Measurements from ENCODE around the gene ANO6. TPM values are rescaled to one million over a fixed set of nuclear protein-coding genes. Genes with fewer than 3 reads are reported as not detected.

Gene ANO6
- total and polyA plus RNA-seq, 8 donors = 4.0 to 34.0 (median 17.7) TPM

DNA sequence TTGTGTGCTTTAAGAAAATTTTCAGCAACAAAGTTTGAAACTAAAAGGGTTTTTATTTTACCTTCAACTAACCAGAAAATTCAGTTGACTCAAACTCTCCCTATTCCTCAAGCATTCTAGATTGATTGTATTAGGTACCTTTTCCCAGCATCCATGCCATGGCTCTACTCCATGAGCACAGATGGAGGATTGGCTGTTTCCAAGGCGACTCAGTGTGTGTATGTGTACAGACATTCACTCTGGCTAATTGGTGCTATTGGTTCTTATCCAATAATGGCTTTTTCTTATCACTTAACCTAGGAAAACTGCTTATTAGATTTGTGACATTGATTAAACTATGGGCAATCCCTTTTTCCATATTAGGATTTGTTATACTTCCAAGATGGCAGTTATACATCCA, 202.6 kb downstream of the ANO6 start:
- DNase-seq (no peak), ATAC-seq (no peak), FAIRE-seq (no peak)
- intact Hi-C loops (cut with DNase I) = no loop called here
- no peaks in the 10 kb centered on the region for H3K27me3 ChIP-seq
- no peaks in the 10 kb centered on the region for H3K9me3 ChIP-seq
- TF ChIP-seq, protein P1, sequence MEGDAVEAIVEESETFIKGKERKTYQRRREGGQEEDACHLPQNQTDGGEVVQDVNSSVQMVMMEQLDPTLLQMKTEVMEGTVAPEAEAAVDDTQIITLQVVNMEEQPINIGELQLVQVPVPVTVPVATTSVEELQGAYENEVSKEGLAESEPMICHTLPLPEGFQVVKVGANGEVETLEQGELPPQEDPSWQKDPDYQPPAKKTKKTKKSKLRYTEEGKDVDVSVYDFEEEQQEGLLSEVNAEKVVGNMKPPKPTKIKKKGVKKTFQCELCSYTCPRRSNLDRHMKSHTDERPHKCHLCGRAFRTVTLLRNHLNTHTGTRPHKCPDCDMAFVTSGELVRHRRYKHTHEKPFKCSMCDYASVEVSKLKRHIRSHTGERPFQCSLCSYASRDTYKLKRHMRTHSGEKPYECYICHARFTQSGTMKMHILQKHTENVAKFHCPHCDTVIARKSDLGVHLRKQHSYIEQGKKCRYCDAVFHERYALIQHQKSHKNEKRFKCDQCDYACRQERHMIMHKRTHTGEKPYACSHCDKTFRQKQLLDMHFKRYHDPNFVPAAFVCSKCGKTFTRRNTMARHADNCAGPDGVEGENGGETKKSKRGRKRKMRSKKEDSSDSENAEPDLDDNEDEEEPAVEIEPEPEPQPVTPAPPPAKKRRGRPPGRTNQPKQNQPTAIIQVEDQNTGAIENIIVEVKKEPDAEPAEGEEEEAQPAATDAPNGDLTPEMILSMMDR (IDR thresholded peaks at IDR 0.05) = no peak
- H3K4me1 ChIP-seq = no peaks in the 10 kb centered on the region
- 93 to 94% methylated on average over 1 of the region's 1 CpG for WGBS, 2 donors
- no peak overlapping the region for H3K4me3 ChIP-seq
- no peak overlapping the region for H3K27ac ChIP-seq
- H3K36me3 ChIP-seq = no peaks in the 10 kb centered on the region

DNA sequence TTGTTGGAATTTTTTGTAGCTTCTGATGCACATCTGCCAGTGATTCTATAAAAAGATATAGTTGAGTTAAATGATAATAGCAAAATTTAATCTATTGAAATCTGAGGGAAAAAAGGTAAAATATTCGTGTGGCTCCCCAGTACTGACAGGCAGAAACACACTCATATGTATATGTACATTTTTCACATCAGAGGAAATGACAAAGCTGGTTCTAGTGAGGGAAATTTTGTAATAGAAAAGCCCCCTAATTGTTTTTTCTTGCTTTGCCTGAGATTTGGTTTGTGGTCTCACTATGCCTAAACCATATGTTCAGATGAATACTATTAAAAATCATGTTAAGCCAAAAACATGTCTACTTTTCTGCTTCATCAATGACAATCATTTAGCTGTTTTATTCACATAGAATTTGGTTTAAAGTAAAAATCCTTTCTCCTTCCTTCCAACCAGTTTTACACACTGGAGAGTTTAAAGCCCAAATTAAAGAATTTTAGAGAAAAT, 203.5 kb downstream of the ANO6 start:
- TF ChIP-seq, protein P1 (IDR thresholded peaks at IDR 0.05) = no peak

DNA sequence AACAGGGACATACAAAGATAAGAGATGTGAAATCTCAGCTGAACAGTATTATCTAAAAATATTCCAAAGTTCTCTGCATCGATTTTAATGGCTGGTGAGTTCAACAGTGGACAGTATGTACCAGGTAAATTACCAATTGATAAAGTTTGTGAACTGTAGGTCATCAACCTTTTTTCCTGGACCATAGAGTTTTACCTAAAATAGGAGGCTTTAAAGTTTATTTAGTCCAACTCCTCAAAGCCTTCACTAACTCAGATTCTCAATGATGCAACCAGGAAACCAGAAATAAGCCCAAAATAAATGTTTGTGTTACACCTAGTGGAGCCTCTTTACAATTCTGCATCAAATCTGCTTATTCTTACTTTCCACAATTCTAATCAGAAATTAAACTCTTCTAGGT, 205.8 kb downstream of the ANO6 start:
- intact Hi-C loops (cut with DNase I) = no loop called here
- Histone ChIP-seq H3K27me3 (no peaks in the 10 kb centered on the region), H3K4me1 (no peaks in the 10 kb centered on the region), H3K4me3 (no peak overlapping the region), H3K9me3 (no peaks in the 10 kb centered on the region), H3K27ac (no peak overlapping the region), H3K36me3 (no peaks in the 10 kb centered on the region)
- DNase-seq (no peak), FAIRE-seq (no peak), ATAC-seq (no peak)
- TF ChIP-seq, protein P1 (IDR thresholded peaks at IDR 0.05) = no peak
- 78 to 100% methylated on average over 1 of the region's 1 CpG for WGBS, 2 donors

More for the DNA sequence above, 203.5 kb downstream of the ANO6 start:
- Histone ChIP-seq H3K27ac (no peak overlapping the region), H3K27me3 (no peaks in the 10 kb centered on the region), H3K4me1 (no peaks in the 10 kb centered on the region), H3K4me3 (no peak overlapping the region), H3K9me3 (no peaks in the 10 kb centered on the region), H3K36me3 (no peaks in the 10 kb centered on the region)
- intact Hi-C loops (cut with DNase I) = no loop called here
- ATAC-seq = no peak
- no peak for DNase-seq
- 88 to 96% methylated on average over 1 of the region's 1 CpG for WGBS, 2 donors
- FAIRE-seq = no peak

DNA sequence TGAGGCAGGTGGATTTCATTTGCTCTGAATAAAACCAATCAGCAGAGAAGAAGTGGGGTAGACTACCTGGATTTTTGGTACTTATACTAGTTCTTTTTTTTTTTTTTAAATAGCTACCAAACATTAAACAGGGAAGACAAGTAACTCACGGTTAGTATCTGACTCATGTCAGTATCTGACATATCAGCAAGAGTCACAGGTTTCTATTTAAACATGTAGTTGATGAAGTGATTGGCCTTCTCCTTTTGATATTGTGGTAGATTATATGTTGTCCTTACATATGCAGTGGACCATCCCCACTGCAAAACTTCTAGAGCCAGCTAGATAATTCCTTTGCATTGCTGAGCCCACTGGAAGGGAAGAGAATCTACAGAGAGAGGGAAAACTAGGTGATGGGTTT, 208.0 kb downstream of the ANO6 start:
- 80 to 85% methylated on average over 1 of the region's 1 CpG for WGBS, 2 donors
- Histone ChIP-seq H3K4me3 (no peak overlapping the region), H3K9me3 (no peaks in the 10 kb centered on the region), H3K4me1 (no peaks in the 10 kb centered on the region), H3K36me3 (peaks cover 0 to 4% (median 0%) of the 10 kb centered on the region in 3 donors), H3K27ac (no peak overlapping the region), H3K27me3 (no peaks in the 10 kb centered on the region)
- intact Hi-C loops (cut with DNase I) = no loop called here
- FAIRE-seq (no peak), DNase-seq (no peak), ATAC-seq (no peak)
- TF ChIP-seq, protein P1 (IDR thresholded peaks at IDR 0.05) = no peak

DNA sequence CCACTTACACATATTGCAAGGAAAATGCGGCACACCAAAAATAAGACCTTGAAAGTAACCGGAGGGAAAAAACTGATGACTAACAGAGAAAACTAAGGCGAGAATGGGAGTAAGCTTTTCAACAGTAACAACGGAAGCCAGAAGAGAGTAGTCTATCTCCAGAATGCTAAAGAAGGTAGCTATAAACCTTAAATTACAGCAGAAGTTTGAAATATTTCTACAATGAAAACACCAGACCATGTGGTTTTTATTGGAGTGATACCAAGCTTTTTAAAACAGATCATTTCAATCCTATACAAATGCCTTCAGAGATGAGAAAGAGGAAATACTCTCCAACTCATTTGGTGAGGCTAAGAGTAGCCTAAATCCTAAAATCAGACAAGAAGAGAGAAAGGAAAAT, 209.5 kb downstream of the ANO6 start:
- no peak for ATAC-seq
- Histone ChIP-seq H3K9me3 (no peaks in the 10 kb centered on the region), H3K27me3 (no peaks in the 10 kb centered on the region), H3K4me1 (no peaks in the 10 kb centered on the region), H3K27ac (no peak overlapping the region), H3K36me3 (peaks cover 0 to 8% (median 0%) of the 10 kb centered on the region in 3 donors), H3K4me3 (no peak overlapping the region)
- TF ChIP-seq, protein P1 (IDR thresholded peaks at IDR 0.05) = no peak
- intact Hi-C loops (cut with DNase I) = no loop called here
- no peak for FAIRE-seq
- WGBS, 2 donors = 98% methylated on average over 4 of the region's 4 CpGs
- DNase-seq = no peak
